Upper lobe of left lung (tissue), 4 donors: ENCODE data around the gene ACD.

Experiments
- CTCF ChIP-seq, 6 experiments: fragments of 450-650 bp in 4 of 6; fragments of 200-600 bp in 2 of 6; sonication (generic) in 2 of 6; IDR thresholded peaks; one replicate each; pipeline ENCODE4 v1.5.1; 2016 to 2019; ENCODE audit warnings: antibody characterized with exemption in 6 of 6
- POLR2A ChIP-seq, 4 donors: fragments of 450-650 bp; IDR thresholded peaks; one replicate each; pipeline ENCODE4 v1.5.1; 2016 to 2017; ENCODE audit warnings: antibody characterized with exemption in 4 of 4, mild to moderate bottlenecking in 2 of 4

- TF ChIP-seq CTCF (IDR thresholded peaks at IDR 0.05) = no peak
- TF ChIP-seq POLR2A (IDR thresholded peaks at IDR 0.05) = no peak
These were observed 43.6 kb upstream of the ACD start for GRCh38 chr16:67703626-67704025.
